H1 (cell line): ENCODE results near the gene MYLK. TPM values are rescaled to one million over a fixed set of nuclear protein-coding genes. Genes with fewer than 3 reads are reported as not detected.

Source experiments
- CHD7 ChIP-seq: fragments of 300-600 bp; sonication (generic); IDR thresholded peaks from 2 replicates; pipeline ENCODE4 v1.7.1; 2012; ENCODE audit warnings: low read length, moderate library complexity, mild to moderate bottlenecking, inconsistent platforms; ENCODE audit not compliant: insufficient replicate concordance
- KDM1A ChIP-seq: fragments of 200-600, 300-600 bp; sonication (generic); IDR thresholded peaks from 2 replicates; pipeline ENCODE4 v1.7.1; 2016; ENCODE audit warnings: mild to moderate bottlenecking, low read length, borderline replicate concordance
- RAD21 ChIP-seq, 2 experiments: IDR thresholded peaks in 1 of 2; conservative IDR thresholded peaks in 1 of 2; 2 replicates each; pipeline ENCODE4 v1.6.1; 2011; ENCODE audit warnings: low read depth in 2 of 2, low read length in 2 of 2, improper control_type of control experiment in 1 of 2, inconsistent platforms in 1 of 2, mild to moderate bottlenecking in 1 of 2, moderate library complexity in 1 of 2
- USF2 ChIP-seq: IDR thresholded peaks from 2 replicates; pipeline ENCODE4 v1.6.1; 2011; ENCODE audit warnings: low read length, improper control_type of control experiment
- polyA plus RNA-seq, 7 experiments: library from polyadenylated mRNA; depleted of rRNA in 3 of 7; stranded (reverse) in 5 of 7; unstranded in 2 of 7; fragments of >200 nt in 5 of 7; fragments of 200-250 nt in 2 of 7; gene quantifications; 1 replicate in 5 of 7; 2 replicates in 1 of 7; 4 replicates in 1 of 7; pipeline versions ENCODE4 v1.2.1 to v1.2.3, GENCODE V29; 2011 to 2013; ENCODE audit warnings: missing spikeins in 2 of 7, mixed read lengths in 2 of 7
- total RNA-seq: library from RNA; stranded (reverse); fragmentation: NEBNext Ultra II Directional; extraction: Animal tissue kit (Norgen Biotek cat#: 25700); gene quantifications from 2 replicates; pipeline ENCODE4 v1.2.1, GENCODE V29; 2021

The MYLK gene
- total and polyA plus RNA-seq, 2 of the 8 experiments (the other 6 are each of a cell fraction or from before 2014, with no cell fraction given): 11.6 to 21.3 TPM

- TF ChIP-seq CHD7 (no peak), RAD21 (IDR thresholded peaks at IDR 0.05 in 1 of 2, conservative IDR thresholded peaks at IDR 0.05 in 1 of 2; ENCODE audit: low read depth in 2 of 2, low read length in 2 of 2) (no peak), USF2 (no peak), KDM1A (no peak)
Observed at GRCh38 chr3:123750209-123750608, 133.9 kb downstream of the MYLK start (continued).
